GM18507 (cell line): ENCODE data around the gene MRPL23.

Experiments used
- DNase-seq: peaks from one replicate; pipeline ENCODE4 v3.0.0; 2011; ENCODE audit warnings: low read depth; ENCODE audit not compliant: insufficient read length; ENCODE audit errors: extremely low spot score
- FAIRE-seq: peaks from 2 replicates; lab custom pipeline; 2011; peaks lifted over from hg19 to GRCh38; lab: Jason Lieb, UNC

Gene MRPL23

GRCh38 chr11:1946812-1947484 is at the start of gene MRPL23:
TSS of gene MRPL23 (plus strand) at chr11:1947332. CDS start at chr11:1947363, 31 bp downstream.
- DNase-seq (no peak), FAIRE-seq (peak; percentile 39)

DNA sequence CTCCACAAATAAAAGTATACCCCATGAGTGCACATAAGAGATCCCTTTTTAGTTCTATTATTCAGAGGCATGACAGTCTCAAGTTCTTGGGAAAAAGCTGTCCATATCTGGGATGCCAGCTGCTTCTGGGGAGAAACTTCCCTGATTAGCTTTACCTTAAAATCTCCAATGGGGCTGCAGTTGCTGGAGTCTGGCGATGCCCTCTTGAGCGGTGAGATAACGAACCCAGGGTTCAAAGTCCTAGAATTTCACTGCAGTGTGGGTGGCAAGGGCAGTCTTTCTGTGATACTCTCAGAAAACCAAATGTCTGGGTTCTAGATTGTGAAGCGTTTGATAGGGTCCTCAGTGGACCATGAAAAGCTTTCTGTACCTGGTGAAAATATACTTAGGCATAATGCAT is 48.0 kb upstream of the MRPL23 start:
- FAIRE-seq, result no peak
- DNase-seq, result no peak

GRCh38 chr11:1899686-1900085 is 47.4 kb upstream of the MRPL23 start:
- FAIRE-seq, result no peak
- DNase-seq, result no peak

DNA sequence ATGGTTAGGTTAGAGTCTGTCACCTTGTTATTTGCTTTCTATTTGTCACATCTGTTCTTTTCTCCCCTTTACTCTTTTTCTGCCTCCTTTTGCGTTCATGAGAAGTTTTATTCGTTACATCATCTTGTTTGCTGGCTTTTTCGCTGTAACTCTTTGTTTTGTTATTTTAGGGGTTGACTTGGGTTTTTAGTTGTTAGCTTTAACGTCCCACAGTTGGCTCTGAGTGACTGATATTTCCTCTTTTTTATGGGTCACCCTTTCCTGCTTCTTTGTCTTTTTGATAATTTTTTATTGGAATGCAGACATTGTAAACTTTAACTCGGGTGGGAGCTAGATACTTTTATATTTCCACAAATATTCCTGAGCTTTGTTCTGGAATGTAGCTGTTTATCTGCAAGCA is 41.0 kb upstream of the MRPL23 start:
- DNase-seq (no peak), FAIRE-seq (no peak)

DNA sequence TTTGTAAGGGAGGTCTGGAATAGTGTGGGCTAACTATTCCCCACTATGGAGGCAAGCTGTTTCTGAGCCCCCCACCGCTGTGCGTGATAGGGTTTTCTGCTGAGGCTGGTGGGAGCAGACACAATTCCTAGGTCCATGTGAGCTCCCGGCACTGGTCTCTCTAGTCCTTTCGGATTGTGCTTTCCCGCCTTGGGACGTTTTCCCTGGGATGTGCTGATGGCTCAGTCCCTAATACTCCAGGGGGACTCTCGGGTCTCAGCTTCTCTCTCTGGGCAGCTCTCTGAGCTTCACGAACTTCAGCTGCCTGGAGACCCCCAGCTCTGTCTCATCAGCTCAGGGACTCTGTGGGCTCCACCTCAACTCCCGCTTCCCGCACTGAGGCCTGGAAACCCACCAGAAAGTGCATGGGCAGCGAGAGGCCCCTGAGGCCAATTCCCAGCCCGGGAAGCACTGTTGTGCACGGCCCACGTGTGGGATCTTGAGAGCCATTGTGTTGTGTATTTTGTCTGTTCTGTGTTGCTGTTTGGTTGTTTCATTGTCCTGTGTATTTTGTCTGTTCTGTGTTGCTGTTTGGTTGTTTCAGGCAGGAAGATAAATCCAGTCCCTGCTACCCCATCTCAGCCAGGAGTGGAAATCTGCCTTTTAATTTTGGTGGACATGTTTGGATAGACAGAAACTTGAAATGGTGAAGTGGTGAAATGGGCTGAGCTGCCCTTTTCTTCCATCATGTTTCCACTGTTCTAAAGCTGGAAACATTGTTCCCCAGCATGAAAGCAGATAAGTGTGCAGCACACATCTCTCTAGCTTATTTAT is 40.3 kb upstream of the MRPL23 start:
- FAIRE-seq, result no peak
- DNase-seq, result no peak

DNA sequence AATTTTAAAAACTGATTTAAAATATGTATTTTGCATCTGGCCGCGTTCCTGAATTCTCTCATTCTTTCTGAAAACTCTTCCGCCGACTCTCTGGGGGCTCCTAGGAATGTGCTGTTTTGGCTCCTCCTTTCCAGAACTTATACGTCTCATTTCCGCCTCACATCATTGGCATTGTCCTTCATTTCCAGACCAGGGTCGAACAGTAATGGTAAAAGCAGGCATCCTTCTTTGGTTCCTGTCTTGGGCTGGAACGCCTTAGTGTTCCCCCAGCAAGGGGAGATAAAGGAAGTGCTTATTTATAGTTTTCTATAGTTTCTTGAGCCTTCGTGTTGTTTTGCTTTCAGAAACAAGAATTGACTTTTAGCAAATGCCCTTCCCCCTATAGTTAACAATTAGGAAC is 38.5 kb upstream of the MRPL23 start:
- FAIRE-seq (no peak), DNase-seq (no peak)

- no peak for DNase-seq
- FAIRE-seq, result no peak
Observed at GRCh38 chr11:1909524-1909923, 37.6 kb upstream of the MRPL23 start.

- FAIRE-seq, result no peak
- DNase-seq, result no peak
Observed at GRCh38 chr11:1912289-1912878, 34.7 kb upstream of the MRPL23 start.

DNA sequence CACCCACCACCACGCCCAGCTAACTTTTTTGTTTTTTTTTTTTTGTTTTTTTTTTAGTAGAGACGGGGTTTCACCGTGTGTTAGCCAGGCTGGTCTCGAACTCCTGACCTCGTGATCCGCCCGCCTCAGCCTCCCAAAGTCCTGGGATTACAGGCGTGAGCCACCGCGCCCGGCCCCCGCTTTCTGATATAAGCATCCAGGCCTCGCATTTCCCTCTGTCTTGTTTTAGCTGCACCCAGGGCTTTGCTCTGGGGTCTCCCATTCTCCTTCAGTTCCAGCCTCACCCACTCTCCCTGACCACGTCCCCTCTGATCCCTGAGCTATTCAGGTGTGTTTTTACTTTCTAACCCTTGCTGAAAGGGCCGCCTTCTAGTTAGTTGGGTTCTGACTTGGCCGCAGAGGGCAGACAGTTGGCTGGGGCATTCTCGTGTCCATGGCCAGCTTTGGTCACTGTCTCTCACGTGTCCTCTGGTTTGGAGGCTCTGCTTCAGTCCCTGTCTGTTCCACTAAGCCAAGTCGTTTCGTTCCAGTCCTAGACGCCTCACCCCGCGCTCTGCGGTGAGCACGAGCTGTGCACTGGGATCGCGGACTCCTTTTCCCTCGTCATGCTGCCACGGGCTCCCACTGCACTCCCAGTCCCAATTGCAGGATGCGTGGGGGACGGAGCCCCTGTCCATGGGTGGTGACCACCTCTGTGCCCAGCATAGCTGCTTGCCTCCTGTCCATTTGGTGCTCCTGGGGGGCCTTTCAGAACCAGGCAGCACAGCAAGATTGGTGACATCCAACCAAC is 33.7 kb upstream of the MRPL23 start:
- no peak for FAIRE-seq
- DNase-seq, result no peak

GRCh38 chr11:1915795-1916131 is 31.4 kb upstream of the MRPL23 start:
- FAIRE-seq (no peak), DNase-seq (no peak)

GRCh38 chr11:1916132-1916985 is 30.8 kb upstream of the MRPL23 start:
- DNase-seq (no peak), FAIRE-seq (peak; percentile 56)

DNA sequence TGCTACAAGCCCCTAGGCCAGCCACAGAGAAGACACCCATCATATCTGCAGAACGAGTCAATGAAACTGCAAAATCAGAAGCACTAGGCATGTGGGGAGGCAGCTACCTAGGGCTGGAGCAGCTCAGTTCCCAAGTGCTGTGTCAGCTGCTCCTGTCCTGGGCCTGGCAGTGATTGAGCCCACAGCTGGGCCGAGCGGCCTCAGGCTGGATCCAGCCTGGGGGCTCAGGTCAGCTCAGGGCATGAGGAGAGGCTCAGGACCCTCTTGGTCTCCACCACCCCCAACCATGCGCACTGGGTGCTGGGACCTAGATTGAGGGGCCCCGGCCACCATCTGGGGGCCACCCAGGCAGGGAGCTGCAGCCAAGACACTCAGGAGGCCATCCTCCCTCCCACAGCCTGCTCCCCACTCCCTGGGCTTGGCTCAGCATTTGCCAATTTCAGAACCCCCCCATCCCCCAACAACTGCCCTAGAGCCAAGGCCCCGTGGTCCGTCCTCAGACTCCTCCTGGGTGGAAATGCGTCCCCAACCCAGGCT is 30.1 kb upstream of the MRPL23 start:
- DNase-seq (no peak), FAIRE-seq (no peak)

GRCh38 chr11:1917523-1918435 is 29.4 kb upstream of the MRPL23 start:
- no peak for DNase-seq

DNA sequence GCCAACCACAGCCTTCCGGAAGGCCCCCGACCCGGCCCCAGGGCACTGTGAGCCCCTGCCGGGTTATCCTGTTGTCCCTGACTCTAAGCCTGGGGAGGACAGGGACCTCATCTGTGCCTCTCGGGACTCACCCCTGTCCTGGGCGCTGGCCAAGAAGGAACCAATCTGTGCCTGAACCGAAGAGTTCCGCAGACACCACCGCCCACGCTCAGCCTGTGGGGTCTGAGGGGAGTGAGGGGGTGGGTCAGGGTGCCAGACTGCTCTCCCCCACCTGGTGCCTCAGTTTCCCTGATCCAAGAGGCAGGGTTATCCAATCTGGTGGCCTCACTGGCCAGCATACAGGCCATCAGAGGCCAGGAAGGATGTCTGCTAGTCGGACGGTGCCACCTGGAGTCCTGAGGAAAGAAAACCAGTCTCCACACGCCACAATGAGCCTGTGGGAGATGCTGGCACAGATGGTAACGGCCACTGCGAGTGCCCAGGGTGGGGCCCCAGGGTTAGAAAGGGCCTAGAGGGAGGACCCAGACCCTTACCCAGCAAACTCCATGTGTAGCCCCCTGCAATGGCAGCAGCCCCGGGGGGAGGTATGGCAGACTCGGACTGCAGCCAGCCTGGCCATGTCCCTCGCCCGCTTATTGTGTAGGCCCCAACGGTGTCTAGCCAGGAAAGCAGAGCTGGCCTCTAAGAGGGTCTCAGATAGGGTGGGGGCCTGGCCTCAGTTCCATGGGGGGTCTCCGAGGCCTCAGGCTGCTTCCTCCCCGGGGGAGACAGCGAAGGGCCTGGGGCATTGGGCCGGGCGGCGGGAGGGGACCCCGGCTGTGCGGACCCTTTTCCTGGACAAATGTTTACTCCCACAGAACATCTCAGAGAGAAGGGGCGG is 28.5 kb upstream of the MRPL23 start:
- FAIRE-seq, result no peak
- DNase-seq, result no peak

More at GRCh38 chr11:1917523-1918435, 29.4 kb upstream of the MRPL23 start:
- no peak for FAIRE-seq

DNA sequence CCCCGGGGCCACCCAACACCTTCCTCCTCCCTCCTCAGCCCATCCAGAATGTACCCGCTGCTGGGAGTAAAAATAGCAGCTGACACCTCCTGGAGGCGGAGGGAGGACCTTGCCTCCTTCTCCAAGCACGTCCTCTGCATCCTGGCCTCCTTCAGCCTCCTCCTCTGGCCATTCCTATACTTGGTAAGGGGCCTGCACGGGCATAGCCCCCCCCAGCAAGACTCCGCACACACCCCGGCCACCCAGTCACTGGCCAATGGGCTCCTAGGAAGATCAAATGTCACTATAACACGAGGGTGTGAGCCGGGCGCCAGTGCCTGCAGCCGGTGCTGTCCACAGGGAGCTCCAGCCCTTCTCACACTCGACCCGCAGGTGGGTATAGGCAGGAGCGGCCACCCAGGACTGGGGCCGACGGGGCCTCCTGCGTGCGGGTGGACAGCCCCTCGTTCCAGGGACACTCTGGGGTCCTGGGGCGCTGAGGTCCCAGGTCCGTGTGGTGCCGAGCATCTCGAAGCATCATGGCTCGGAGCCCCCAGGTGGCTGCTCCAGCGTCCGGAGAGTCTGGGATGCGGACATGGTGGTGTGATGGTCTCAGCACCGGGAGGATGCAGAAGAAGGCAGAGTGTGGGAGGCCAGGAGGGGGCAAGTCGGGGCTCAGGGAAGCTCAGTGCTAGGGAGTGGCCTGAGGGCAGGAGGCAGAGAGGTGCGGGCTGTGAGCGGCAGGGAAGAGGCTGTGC is 27.6 kb upstream of the MRPL23 start, which contains the start of gene TNNT3:
TSS of gene TNNT3 (plus strand) at position 313 of the 737 bp plus-strand sequence. CDS start 3,172 bp downstream, outside the sequence.
- FAIRE-seq, result no peak
- DNase-seq, result no peak
